Right lobe of liver (tissue), 4 donors: ENCODE data around the gene CAPN5.

ENCODE experiments used
- POLR2A ChIP-seq: fragments of 450-650 bp; IDR thresholded peaks from one replicate; pipeline ENCODE4 v1.6.1; 2017; ENCODE audit warnings: antibody characterized with exemption, mild to moderate bottlenecking
- TF ChIP-seq, protein P1 (sequence below), 4 donors: fragments of 200-600 bp in 3 of 4; fragments of 450-650 bp in 1 of 4; IDR thresholded peaks; one replicate each; pipeline versions ENCODE4 v1.5.1 to v1.8.0; 2016 to 2022; ENCODE audit warnings: antibody characterized with exemption in 4 of 4, mild to moderate bottlenecking in 2 of 4
- donor health status: DM: no; HTN: no; CAD: no.
- donor health status: DM: no; HTN: no; CAD: no.
- donor health status: DM: no; HTN: yes; CAD: no.

DNA sequence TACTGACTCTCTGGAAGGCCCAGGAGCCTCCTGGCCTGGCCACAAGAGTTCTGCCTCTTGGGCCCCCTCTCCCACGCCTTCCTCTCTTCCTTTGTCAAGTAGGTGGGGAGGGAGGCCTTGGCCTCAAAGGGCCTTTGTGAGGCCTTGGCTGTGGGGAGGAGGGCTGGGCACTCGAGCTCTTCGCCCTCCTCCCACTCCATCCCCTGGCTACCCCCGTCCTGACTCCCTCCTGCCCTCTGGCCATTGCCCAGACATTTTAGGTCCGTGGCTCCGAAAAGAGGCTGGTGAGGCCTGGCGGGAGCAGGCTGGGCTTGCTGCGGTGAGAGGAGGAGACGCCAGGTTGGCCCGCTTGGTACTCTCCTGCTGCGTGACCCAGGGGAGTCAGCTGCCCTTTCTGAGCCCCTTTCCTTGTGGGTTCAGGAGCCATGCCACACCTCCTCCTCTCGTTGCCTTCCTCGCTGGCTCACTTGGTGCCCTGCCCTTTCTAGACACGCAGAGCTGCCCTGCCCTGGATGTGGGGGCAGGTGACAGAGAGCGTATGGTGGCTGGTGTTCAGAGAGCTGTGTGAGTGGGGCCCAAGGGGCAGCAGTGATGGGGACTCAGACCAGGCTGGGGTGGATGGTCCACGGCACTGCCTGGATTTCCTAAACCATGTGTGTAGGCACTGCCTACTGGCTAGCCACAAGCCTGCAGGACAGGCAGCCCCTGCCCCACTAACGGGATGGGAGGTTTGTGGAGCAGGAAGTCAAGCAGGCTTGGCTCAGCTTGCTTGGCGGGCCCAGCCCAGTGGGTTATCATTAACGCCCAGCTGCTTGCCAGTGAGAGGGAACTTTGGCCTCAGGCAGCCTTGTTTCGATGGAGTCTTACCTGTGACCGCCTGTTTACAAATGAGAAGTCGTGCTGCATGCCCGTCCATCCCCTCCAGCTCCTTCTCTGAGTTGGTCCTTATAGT, 20.0 kb downstream of the CAPN5 start:
- TF ChIP-seq, protein P1, sequence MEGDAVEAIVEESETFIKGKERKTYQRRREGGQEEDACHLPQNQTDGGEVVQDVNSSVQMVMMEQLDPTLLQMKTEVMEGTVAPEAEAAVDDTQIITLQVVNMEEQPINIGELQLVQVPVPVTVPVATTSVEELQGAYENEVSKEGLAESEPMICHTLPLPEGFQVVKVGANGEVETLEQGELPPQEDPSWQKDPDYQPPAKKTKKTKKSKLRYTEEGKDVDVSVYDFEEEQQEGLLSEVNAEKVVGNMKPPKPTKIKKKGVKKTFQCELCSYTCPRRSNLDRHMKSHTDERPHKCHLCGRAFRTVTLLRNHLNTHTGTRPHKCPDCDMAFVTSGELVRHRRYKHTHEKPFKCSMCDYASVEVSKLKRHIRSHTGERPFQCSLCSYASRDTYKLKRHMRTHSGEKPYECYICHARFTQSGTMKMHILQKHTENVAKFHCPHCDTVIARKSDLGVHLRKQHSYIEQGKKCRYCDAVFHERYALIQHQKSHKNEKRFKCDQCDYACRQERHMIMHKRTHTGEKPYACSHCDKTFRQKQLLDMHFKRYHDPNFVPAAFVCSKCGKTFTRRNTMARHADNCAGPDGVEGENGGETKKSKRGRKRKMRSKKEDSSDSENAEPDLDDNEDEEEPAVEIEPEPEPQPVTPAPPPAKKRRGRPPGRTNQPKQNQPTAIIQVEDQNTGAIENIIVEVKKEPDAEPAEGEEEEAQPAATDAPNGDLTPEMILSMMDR (IDR thresholded peaks at IDR 0.05): no peak
- peak; percentile 57 for TF ChIP-seq POLR2A
